Measurements from ENCODE around the gene ZNF526. TPM values are rescaled to one million over a fixed set of nuclear protein-coding genes. Genes with fewer than 3 reads are reported as not detected.

ZNF526 gene
- total and polyA plus RNA-seq, 2 experiments from 2014 or later = 4.9 to 8.6 TPM

DNA sequence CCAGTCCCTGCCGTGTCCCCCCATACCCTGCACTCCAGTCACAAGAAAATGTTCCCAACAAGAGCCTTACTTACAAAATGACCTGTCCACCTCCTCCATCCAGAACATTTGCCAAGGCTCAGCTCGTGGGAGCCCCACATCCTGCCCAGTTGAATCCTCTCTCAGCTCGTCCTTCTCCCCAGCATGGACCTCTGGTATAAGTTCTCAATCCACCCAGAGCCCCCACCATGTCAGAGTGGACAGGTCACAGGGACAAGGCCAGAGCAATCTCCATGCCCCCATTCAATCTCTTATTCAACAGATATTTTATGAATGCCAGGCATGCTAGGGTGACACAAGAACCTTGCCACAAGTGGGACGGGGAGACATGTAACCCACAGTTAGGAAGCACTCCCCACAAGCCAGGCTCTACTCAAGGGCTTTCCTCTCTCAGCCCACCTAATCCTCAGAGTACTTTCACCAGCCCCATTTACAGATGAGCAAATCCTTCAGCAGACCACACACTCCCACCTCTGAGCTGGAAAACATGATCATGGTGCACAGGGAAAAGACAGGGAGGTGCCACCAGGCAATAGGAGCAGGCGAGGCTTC is 17.7 kb upstream of the ZNF526 start:
- Histone ChIP-seq H3K4me2 (no peak overlapping the region), H3K4me3 (no peak overlapping the region), H3K36me3 (replicated peaks; ENCODE audit: insufficient read depth, low read depth) (no peaks in the 10 kb centered on the region), H3K27ac (no peak overlapping the region), H2AFZ (no peak overlapping the region), H3K9me2 (replicated peaks; ENCODE audit: insufficient read depth) (no peaks in the 10 kb centered on the region), H3K9me3 (ENCODE audit: low read depth) (no peaks in the 10 kb centered on the region), H3K79me2 (no peaks in the 10 kb centered on the region), H3K4me1 (ENCODE audit: insufficient read depth) (no peaks in the 10 kb centered on the region), H4K20me1 (ENCODE audit: insufficient read depth, poor library complexity, severe bottlenecking) (peaks cover 31% of the 10 kb centered on the region), H3K27me3 (no peaks in the 10 kb centered on the region)
- WGBS (ENCODE audit: low lambda C conversion rate, missing lambda C conversion rate) = 92% methylated on average over 5 of the region's 5 CpGs
- no peak for DNase-seq (ENCODE audit: low spot score)
- TF ChIP-seq EZH2 (IDR thresholded peaks at IDR 0.05; ENCODE audit: borderline replicate concordance) (no peak), EZH2phosphoT487 (IDR thresholded peaks at IDR 0.05; ENCODE audit: low read depth, severe bottlenecking, unreplicated experiment) (no peak)
- TF ChIP-seq, protein P1, sequence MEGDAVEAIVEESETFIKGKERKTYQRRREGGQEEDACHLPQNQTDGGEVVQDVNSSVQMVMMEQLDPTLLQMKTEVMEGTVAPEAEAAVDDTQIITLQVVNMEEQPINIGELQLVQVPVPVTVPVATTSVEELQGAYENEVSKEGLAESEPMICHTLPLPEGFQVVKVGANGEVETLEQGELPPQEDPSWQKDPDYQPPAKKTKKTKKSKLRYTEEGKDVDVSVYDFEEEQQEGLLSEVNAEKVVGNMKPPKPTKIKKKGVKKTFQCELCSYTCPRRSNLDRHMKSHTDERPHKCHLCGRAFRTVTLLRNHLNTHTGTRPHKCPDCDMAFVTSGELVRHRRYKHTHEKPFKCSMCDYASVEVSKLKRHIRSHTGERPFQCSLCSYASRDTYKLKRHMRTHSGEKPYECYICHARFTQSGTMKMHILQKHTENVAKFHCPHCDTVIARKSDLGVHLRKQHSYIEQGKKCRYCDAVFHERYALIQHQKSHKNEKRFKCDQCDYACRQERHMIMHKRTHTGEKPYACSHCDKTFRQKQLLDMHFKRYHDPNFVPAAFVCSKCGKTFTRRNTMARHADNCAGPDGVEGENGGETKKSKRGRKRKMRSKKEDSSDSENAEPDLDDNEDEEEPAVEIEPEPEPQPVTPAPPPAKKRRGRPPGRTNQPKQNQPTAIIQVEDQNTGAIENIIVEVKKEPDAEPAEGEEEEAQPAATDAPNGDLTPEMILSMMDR (IDR thresholded peaks at IDR 0.05; ENCODE audit: poor library complexity) = no peak

DNA sequence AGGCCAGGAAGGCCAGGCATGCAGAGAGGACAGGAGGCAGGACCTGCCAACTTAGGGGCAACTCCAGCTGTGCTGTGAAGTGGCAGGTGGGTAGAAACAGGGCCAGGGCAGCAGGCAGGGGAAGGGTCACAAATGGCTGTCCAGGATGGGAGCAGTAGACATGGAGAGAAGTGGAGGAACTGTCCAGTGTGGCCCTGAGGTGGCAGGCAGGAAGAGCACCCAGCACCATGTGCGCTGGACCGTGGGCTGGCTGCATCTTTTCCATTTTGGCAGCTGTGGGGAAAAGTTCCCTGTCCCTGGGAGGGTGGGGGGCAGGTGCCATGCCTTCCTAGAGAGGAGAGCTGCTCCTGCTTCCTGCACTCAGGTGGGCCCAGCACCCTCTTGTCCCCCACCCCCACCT is 16.4 kb upstream of the ZNF526 start:
- no peaks in the 10 kb centered on the region for H3K9me2 ChIP-seq (replicated peaks; ENCODE audit: insufficient read depth)
- TF ChIP-seq, protein P1 (IDR thresholded peaks at IDR 0.05; ENCODE audit: poor library complexity) = no peak
- no peak for TF ChIP-seq EZH2 (IDR thresholded peaks at IDR 0.05; ENCODE audit: borderline replicate concordance)
- TF ChIP-seq EZH2phosphoT487 (IDR thresholded peaks at IDR 0.05; ENCODE audit: low read depth, severe bottlenecking, unreplicated experiment) = no peak
- H3K79me2 ChIP-seq = peaks cover 8% of the 10 kb centered on the region
- no peaks in the 10 kb centered on the region for H3K4me1 ChIP-seq (ENCODE audit: insufficient read depth)
- no peak overlapping the region for H3K4me3 ChIP-seq
- no peak overlapping the region for H2AFZ ChIP-seq
- no peak for DNase-seq (ENCODE audit: low spot score)
- H3K27ac ChIP-seq = no peak overlapping the region
- WGBS (ENCODE audit: low lambda C conversion rate, missing lambda C conversion rate) = no CpG with 5 or more reads among the region's 2 CpGs
- H4K20me1 ChIP-seq (ENCODE audit: insufficient read depth, poor library complexity, severe bottlenecking) = peaks cover 38% of the 10 kb centered on the region
- no peaks in the 10 kb centered on the region for H3K27me3 ChIP-seq
- no peaks in the 10 kb centered on the region for H3K9me3 ChIP-seq (ENCODE audit: low read depth)
- no peak overlapping the region for H3K4me2 ChIP-seq
- no peaks in the 10 kb centered on the region for H3K36me3 ChIP-seq (replicated peaks; ENCODE audit: insufficient read depth, low read depth)

DNA sequence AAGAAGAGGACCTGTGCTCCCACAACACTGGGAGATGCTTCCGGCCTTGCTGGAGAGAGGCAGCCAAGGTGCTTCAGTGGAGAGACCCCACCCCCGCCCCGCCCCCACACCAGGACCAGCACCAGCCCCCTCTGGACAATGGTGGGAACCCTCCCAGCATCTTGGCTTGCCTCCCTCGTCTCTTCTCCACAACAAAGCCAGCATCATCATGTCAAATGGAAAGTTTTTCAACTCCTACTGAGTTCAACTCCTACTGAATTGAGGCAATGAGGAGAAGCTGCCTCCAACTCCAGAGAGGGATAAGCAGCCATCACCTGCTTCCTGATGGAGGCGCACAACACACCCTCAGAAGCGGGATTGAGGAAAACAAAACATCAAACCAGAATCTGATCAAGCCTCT is 15.4 kb upstream of the ZNF526 start:
- DNase-seq (ENCODE audit: low spot score) = no peak
- TF ChIP-seq EZH2phosphoT487 (IDR thresholded peaks at IDR 0.05; ENCODE audit: low read depth, severe bottlenecking, unreplicated experiment) = no peak
- no peak for TF ChIP-seq EZH2 (IDR thresholded peaks at IDR 0.05; ENCODE audit: borderline replicate concordance)
- TF ChIP-seq, protein P1 (IDR thresholded peaks at IDR 0.05; ENCODE audit: poor library complexity) = no peak
- Histone ChIP-seq H3K27ac (no peak overlapping the region), H3K4me3 (no peak overlapping the region), H3K4me1 (ENCODE audit: insufficient read depth) (no peaks in the 10 kb centered on the region), H3K79me2 (peaks cover 11% of the 10 kb centered on the region), H3K27me3 (no peaks in the 10 kb centered on the region), H2AFZ (no peak overlapping the region), H4K20me1 (ENCODE audit: insufficient read depth, poor library complexity, severe bottlenecking) (peaks cover 40% of the 10 kb centered on the region), H3K36me3 (replicated peaks; ENCODE audit: insufficient read depth, low read depth) (no peaks in the 10 kb centered on the region), H3K9me3 (ENCODE audit: low read depth) (no peaks in the 10 kb centered on the region), H3K9me2 (replicated peaks; ENCODE audit: insufficient read depth) (no peaks in the 10 kb centered on the region), H3K4me2 (no peak overlapping the region)
- WGBS (ENCODE audit: low lambda C conversion rate, missing lambda C conversion rate) = 91% methylated on average over 6 of the region's 6 CpGs

Data from hepatocyte (in vitro differentiated cells).